GM12892 (cell line): ENCODE results near the gene IDH3G.
"Not testable (repeated sequence)": the region's sequence is repeated elsewhere in the genome, so short reads cannot be mapped to it uniquely, and the experiment has no call there.

Source experiments
- DNase-seq: peaks from one replicate; pipeline ENCODE4 v3.0.0; 2011; ENCODE audit not compliant: insufficient read length
- FAIRE-seq: peaks from 2 replicates; lab custom pipeline; 2011; peaks lifted over from hg19 to GRCh38; lab: Jason Lieb, UNC
- POLR2A ChIP-seq: IDR thresholded peaks from 2 replicates; pipeline ENCODE4 v1.6.1; 2011; ENCODE audit warnings: low read depth, low read length, control low read depth
- POLR2AphosphoS5 ChIP-seq: IDR thresholded peaks from 2 replicates; pipeline ENCODE4 v1.6.1; 2011; ENCODE audit warnings: low read depth, low read length, control low read depth
- TAF1 ChIP-seq: IDR thresholded peaks from 2 replicates; pipeline ENCODE4 v1.6.1; 2011; ENCODE audit warnings: low read depth, mild to moderate bottlenecking, control low read depth, low read length, borderline replicate concordance

IDH3G gene

GRCh38 chrX:153761863-153762262 lies 32.3 kb downstream of the IDH3G start:
- TF ChIP-seq TAF1 (no peak), POLR2A (no peak), POLR2AphosphoS5 (no peak)
- FAIRE-seq (no peak), DNase-seq (no peak)

- no peak for TF ChIP-seq POLR2AphosphoS5
- TF ChIP-seq TAF1 = no peak
- no peak for DNase-seq
- no peak for FAIRE-seq
Measured at GRCh38 chrX:153755136-153755535, 39.0 kb downstream of the IDH3G start.

GRCh38 chrX:153750127-153750774 lies 43.9 kb downstream of the IDH3G start:
- no peak for TF ChIP-seq TAF1
- TF ChIP-seq POLR2AphosphoS5 = no peak
- no peak for TF ChIP-seq POLR2A
- DNase-seq = no peak
- no peak for FAIRE-seq

- FAIRE-seq, DNase-seq: not testable (repeated sequence)
Measured at GRCh38 chrX:153749017-153749416, 45.2 kb downstream of the IDH3G start.

GRCh38 chrX:153746991-153747390 lies 47.2 kb downstream of the IDH3G start:
- FAIRE-seq, DNase-seq: not testable (repeated sequence)

GRCh38 chrX:153746359-153746758 lies 47.8 kb downstream of the IDH3G start:
- FAIRE-seq = no peak
- DNase-seq = no peak
- TF ChIP-seq POLR2A (no peak), POLR2AphosphoS5 (no peak), TAF1 (no peak)

- DNase-seq, FAIRE-seq: not testable (repeated sequence)
Measured at GRCh38 chrX:153745067-153745433, 49.1 kb downstream of the IDH3G start.

- TF ChIP-seq POLR2A (no peak), POLR2AphosphoS5 (no peak), TAF1 (no peak)
- FAIRE-seq (no peak), DNase-seq (no peak)
Measured at GRCh38 chrX:153744210-153745066, 49.7 kb downstream of the IDH3G start.

GRCh38 chrX:153743468-153744209 lies 50.5 kb downstream of the IDH3G start:
- not testable (repeated sequence) for FAIRE-seq, DNase-seq

GRCh38 chrX:153742796-153743467 lies 51.2 kb downstream of the IDH3G start:
- FAIRE-seq, DNase-seq: not testable (repeated sequence)

- DNase-seq, FAIRE-seq: not testable (repeated sequence)
Measured at GRCh38 chrX:153742111-153742510, 52.1 kb downstream of the IDH3G start.

GRCh38 chrX:153741446-153741845 lies 52.7 kb downstream of the IDH3G start:
- no peak for DNase-seq
- TF ChIP-seq POLR2A (no peak), TAF1 (no peak), POLR2AphosphoS5 (no peak)
- no peak for FAIRE-seq
